ENCODE measurements around the gene OBSL1. TPM values are rescaled to one million over a fixed set of nuclear protein-coding genes. Genes with fewer than 3 reads are reported as not detected.

OBSL1 gene
- total RNA-seq, 1 donor = 0.52 TPM

Other genes with a start within 250 kb of the OBSL1 start
- not detected for gene RESP18, start 238.8 kb downstream of the OBSL1 start, total RNA-seq
- 24.9 TPM for gene DNPEP, start 183.6 kb downstream of the OBSL1 start, total RNA-seq
- gene DES, start 153.2 kb downstream of the OBSL1 start, total RNA-seq = 1.3 TPM
- gene SPEG, start 136.7 kb downstream of the OBSL1 start, total RNA-seq = 2.4 TPM
- gene GMPPA, start 72.6 kb downstream of the OBSL1 start, total RNA-seq = 12.0 TPM
- not detected for gene ASIC4, start 57.1 kb downstream of the OBSL1 start, total RNA-seq
- gene CHPF, start 27.7 kb downstream of the OBSL1 start, total RNA-seq = 2.7 TPM
- not detected for gene TMEM198, start 27.5 kb downstream of the OBSL1 start, total RNA-seq
- gene INHA, start 771 bp upstream of the OBSL1 start, total RNA-seq = not detected
- 10.3 TPM for gene STK11IP, start 26.3 kb upstream of the OBSL1 start, total RNA-seq
- 0.10 TPM for gene SLC4A3, start 56.1 kb upstream of the OBSL1 start, total RNA-seq